ENCODE data around the gene KCNMB2. TPM values are rescaled to one million over a fixed set of nuclear protein-coding genes. Genes with fewer than 3 reads are reported as not detected.

Gene KCNMB2
- total and polyA plus RNA-seq, 8 donors: 0.48 to 3.7 (median 1.8) TPM; not detected in 4

DNA sequence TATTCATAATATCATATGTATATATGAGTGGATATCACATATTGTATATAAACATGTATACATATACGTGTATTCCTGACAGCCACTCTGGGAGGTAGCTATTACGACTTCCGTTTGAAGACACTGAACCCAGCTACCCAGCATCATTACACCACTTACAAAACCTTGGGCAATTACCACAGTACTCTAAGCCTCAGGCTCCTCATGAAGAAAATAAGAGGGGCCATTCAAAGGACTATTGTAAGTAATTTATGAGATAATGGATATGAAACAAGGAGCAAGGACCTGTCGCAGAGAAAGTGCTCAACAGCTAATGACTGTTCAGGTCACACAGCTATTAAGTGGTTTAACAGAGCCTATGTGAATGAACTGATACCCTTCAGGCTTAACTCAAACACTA, 52.4 kb downstream of the KCNMB2 start:
- DNase-seq: no peak
- no peaks in the 10 kb centered on the region for H3K9me3 ChIP-seq
- TF ChIP-seq POLR2A (IDR thresholded peaks at IDR 0.05) (no peak), EP300 (IDR thresholded peaks at IDR 0.05) (no peak), POLR2AphosphoS5 (IDR thresholded peaks at IDR 0.05) (no peak)
- TF ChIP-seq, protein P1, sequence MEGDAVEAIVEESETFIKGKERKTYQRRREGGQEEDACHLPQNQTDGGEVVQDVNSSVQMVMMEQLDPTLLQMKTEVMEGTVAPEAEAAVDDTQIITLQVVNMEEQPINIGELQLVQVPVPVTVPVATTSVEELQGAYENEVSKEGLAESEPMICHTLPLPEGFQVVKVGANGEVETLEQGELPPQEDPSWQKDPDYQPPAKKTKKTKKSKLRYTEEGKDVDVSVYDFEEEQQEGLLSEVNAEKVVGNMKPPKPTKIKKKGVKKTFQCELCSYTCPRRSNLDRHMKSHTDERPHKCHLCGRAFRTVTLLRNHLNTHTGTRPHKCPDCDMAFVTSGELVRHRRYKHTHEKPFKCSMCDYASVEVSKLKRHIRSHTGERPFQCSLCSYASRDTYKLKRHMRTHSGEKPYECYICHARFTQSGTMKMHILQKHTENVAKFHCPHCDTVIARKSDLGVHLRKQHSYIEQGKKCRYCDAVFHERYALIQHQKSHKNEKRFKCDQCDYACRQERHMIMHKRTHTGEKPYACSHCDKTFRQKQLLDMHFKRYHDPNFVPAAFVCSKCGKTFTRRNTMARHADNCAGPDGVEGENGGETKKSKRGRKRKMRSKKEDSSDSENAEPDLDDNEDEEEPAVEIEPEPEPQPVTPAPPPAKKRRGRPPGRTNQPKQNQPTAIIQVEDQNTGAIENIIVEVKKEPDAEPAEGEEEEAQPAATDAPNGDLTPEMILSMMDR (IDR thresholded peaks at IDR 0.05): no peak
- H3K27ac ChIP-seq: no peak overlapping the region
- intact Hi-C loops (cut with DNase I; ENCODE audit: low total_unique reads): no loop called here
- H3K4me3 ChIP-seq: no peak overlapping the region
- H3K27me3 ChIP-seq: no peaks in the 10 kb centered on the region
- H3K4me1 ChIP-seq: peaks cover 0 to 20% (median 5%) of the 10 kb centered on the region in 4 donors
- H3K36me3 ChIP-seq: no peaks in the 10 kb centered on the region
- WGBS, 5 donors: 87 to 93% (median 93%) methylated on average over 4 of the region's 4 CpGs

- H3K27ac ChIP-seq: no peak overlapping the region
- TF ChIP-seq POLR2A (IDR thresholded peaks at IDR 0.05) (no peak), EP300 (IDR thresholded peaks at IDR 0.05) (no peak), POLR2AphosphoS5 (IDR thresholded peaks at IDR 0.05) (no peak)
- TF ChIP-seq, protein P1 (IDR thresholded peaks at IDR 0.05): no peak
- H3K36me3 ChIP-seq: no peaks in the 10 kb centered on the region
- intact Hi-C loops (cut with DNase I; ENCODE audit: low total_unique reads): no loop called here
- no peaks in the 10 kb centered on the region for H3K9me3 ChIP-seq
- 36 to 58% (median 52%) methylated on average over 1 of the region's 1 CpG for WGBS, 5 donors
- no peaks in the 10 kb centered on the region for H3K27me3 ChIP-seq
- no peaks in the 10 kb centered on the region for H3K4me1 ChIP-seq
- DNase-seq: no peak
- H3K4me3 ChIP-seq: no peak overlapping the region
Observed at GRCh38 chr3:178593786-178594185, 57.5 kb downstream of the KCNMB2 start.

GRCh38 chr3:178597371-178597770, 61.1 kb downstream of the KCNMB2 start:
- Histone ChIP-seq H3K4me3 (no peak overlapping the region), H3K9me3 (no peaks in the 10 kb centered on the region), H3K27ac (no peak overlapping the region), H3K27me3 (no peaks in the 10 kb centered on the region), H3K36me3 (no peaks in the 10 kb centered on the region), H3K4me1 (no peaks in the 10 kb centered on the region)
- no peak for TF ChIP-seq POLR2AphosphoS5 (IDR thresholded peaks at IDR 0.05)
- TF ChIP-seq, protein P1 (IDR thresholded peaks at IDR 0.05): no peak
- no peak for TF ChIP-seq EP300 (IDR thresholded peaks at IDR 0.05)
- TF ChIP-seq POLR2A (IDR thresholded peaks at IDR 0.05): no peak
- WGBS, 5 donors: 62 to 87% (median 82%) methylated on average over 2 of the region's 2 CpGs
- DNase-seq: no peak
- intact Hi-C loops (cut with DNase I; ENCODE audit: low total_unique reads): no loop called here

DNA sequence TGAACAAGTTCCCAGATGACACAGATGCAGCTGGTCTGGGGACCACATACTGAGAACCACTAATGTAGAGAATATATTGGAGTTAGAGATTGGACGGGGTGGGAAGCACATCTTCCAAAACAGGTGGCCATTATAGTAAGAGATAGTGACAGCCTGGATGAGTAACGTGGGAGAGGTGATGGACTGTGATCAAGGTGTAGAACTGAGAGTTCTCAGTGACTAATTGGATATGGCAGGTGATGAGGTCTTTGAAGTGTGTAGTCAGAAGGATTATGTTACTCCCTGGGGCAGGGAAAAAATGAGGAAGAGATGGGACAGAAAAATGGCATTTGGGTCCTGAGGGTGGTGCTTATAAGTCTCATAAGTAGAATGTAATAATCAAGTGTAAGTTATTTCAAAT, 66.6 kb downstream of the KCNMB2 start:
- no peaks in the 10 kb centered on the region for H3K9me3 ChIP-seq
- H3K36me3 ChIP-seq: no peaks in the 10 kb centered on the region
- 32 to 77% (median 61%) methylated on average over 1 to 2 of the region's 2 CpGs for WGBS, 5 donors
- no peak overlapping the region for H3K27ac ChIP-seq
- H3K4me3 ChIP-seq: no peak overlapping the region
- H3K4me1 ChIP-seq: no peaks in the 10 kb centered on the region
- TF ChIP-seq POLR2A (IDR thresholded peaks at IDR 0.05) (no peak), POLR2AphosphoS5 (IDR thresholded peaks at IDR 0.05) (no peak), EP300 (IDR thresholded peaks at IDR 0.05) (no peak)
- TF ChIP-seq, protein P1 (IDR thresholded peaks at IDR 0.05): no peak
- DNase-seq: no peak
- intact Hi-C loops (cut with DNase I; ENCODE audit: low total_unique reads): no loop called here
- H3K27me3 ChIP-seq: no peaks in the 10 kb centered on the region

Measured in stomach (tissue), 9 donors.